ENCODE measurements around the gene ALOXE3. TPM values are rescaled to one million over a fixed set of nuclear protein-coding genes. Genes with fewer than 3 reads are reported as not detected.
"Not testable (repeated sequence)": the region's sequence is repeated elsewhere in the genome, so short reads cannot be mapped to it uniquely, and the experiment has no call there.

ALOXE3 gene
- total RNA-seq, 2 donors from 2014 or later, result not detected

DNA sequence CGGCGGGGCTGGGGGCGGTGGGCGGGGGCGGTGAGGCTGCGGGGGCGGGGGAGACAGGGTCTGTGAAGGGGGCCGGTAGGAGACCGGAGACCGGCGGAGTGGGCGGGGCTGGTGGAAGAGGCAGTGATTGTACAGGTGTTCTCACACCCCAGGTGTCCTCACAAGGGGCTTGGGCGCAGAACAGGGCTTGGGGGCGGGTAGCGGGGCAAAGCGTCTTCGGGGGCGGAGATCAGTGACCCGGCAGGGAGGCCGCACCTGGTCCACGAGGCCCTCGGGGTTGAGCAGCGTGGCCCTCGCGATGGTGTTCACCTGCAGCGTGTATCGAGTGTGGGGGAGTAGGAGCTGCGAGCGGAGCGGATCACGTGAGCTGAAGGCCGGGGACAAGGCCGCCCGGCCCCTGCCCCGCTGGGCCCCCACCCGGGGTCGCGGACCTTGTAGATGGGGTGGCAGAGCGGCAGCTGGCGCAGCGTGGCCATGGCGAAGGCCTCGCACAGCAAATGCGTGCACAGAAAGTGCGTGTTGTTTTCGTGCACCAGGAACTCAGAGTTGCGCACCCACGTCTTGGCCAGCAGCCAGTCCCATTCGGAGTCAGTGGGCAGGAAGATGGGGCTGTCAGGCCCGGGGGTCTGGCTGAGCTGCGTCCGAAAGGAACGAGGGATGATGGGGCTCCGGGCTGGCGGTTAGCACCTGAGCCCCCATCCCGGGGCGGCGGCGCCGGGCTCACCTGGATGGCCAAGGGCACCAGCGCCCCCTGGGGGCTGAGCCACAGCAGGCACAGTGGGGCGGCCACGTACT is 8.5 kb downstream of the ALOXE3 start:
- DNase-seq (peak; percentile 61), ATAC-seq (peak; percentile 75 to 82)
- intact Hi-C loops (cut with DNase I), result loop anchor here in 1 of 2 donors (5.0 kb wide), 1 partner anchor 33 kb away; no protein-coding TSS in a partner anchor

DNA sequence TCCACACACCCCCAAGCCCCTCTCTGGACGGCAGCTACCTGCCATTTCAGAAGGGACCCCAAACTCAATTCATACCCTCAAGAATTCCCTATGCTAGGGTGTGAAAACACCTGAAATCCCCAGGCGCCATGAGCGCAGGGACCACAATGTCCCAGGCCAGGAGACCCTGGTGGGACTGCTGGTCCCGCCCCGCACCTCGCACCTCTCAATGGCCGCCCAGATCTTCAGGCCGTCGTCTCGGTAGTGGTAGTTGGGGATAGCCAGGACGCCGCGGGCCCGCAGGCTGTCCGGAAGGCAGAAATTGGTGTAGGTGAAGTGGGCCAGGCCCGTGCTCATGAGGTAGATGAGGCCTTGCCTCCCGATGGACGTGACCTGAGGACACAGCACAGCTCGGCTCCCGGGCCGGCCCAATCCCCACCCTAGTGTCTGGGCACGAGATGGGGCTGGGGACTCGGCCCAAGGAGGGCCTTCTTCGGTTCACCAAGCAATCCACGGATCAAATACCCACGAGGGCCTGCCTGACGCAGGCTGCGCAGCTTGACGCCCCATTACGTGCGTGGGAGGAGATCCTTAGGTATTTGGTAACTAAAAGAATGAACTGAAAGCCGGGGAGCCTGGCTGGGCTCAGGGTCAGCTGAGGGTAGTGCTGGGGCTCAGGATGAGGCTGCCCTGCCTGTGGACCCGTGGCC is 9.2 kb downstream of the ALOXE3 start:
- ATAC-seq (no peak), DNase-seq (no peak)
- intact Hi-C loops (cut with DNase I), result no loop called here

- DNase-seq; ATAC-seq; intact Hi-C loops (cut with DNase I): not testable (repeated sequence)
These were observed 11.3 kb downstream of the ALOXE3 start for GRCh38 chr17:8106980-8107379.

DNA sequence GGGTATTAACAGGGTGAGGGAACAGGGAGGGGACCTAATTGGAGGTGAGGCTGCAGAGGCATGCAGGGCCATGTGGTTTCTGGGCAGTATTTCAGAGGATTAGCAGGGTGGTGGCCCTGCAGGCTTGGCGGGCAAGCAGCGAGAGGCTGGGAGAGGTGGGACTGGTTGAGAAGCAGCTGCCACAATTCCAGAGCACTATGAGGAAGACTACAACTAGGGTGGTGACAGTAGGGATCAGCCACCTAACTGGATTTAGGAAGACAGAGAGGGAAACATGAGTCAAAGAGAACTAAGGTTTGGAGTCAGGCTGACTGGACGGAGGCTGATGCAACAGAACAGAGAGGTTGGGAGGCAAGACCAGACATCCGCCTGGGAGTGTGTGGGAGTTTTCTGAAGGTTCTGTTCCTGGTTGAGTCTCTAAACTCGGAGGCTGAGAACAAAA is 12.3 kb downstream of the ALOXE3 start:
- intact Hi-C loops (cut with DNase I), result no loop called here
- DNase-seq (no peak), ATAC-seq (no peak)

DNA sequence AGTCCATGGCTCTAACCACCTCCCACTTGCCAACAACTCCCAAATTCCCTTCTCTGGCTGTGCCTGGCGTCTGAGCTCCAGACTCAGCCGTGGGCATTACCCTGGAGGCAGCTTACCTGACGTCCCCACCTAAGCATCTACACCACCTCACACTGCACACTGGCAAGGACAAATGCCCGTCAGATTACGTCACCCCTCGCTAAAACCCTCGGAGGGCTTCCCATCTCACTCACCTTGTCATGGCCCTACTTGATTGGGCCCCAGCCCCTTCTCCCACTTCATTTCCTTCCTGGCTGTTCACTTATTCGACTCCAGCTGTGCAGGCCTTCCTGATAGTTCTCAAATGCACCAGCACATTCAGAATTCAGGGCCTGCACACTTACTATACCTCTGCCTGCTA is 13.4 kb downstream of the ALOXE3 start:
- intact Hi-C loops (cut with DNase I), result no loop called here
- no peak for ATAC-seq
- DNase-seq, result no peak

- peak in 1 of 2 donors; percentile 23 for ATAC-seq
- intact Hi-C loops (cut with DNase I), result no loop called here
These were observed 14.8 kb downstream of the ALOXE3 start for GRCh38 chr17:8103549-8103948.

GRCh38 chr17:8101721-8102120 is 16.6 kb downstream of the ALOXE3 start:
- no peak for DNase-seq
- ATAC-seq, result no peak
- intact Hi-C loops (cut with DNase I), result no loop called here

More at GRCh38 chr17:8103549-8103948, 14.8 kb downstream of the ALOXE3 start:
- DNase-seq, result no peak

DNA sequence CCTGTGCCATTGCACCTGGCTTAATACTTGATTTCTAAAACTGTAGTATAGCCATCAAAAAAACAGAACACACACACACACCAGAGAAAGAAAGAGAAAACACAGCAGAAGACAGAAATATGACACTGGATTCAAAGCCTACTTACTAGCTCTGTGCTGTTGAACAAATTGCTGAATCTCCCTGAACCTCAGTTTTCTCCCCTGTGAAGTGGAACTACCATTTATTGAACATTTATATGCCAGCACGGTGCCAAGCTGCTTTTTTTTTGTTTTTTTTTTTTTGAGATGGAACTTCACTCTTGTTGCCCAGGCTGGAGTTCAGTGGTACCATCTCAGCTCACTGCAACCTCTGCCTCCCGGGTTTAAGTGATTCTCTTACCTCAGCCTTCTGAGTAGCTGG is 17.6 kb downstream of the ALOXE3 start:
- DNase-seq (no peak), ATAC-seq (no peak)
- intact Hi-C loops (cut with DNase I), result no loop called here

GRCh38 chr17:8100111-8100510 is 18.2 kb downstream of the ALOXE3 start:
- DNase-seq (no peak), ATAC-seq (no peak)

GRCh38 chr17:8096541-8096940 is 21.8 kb downstream of the ALOXE3 start:
- no peak for ATAC-seq
- intact Hi-C loops (cut with DNase I), result no loop called here
- DNase-seq, result no peak

More at GRCh38 chr17:8100111-8100510, 18.2 kb downstream of the ALOXE3 start:
- intact Hi-C loops (cut with DNase I), result no loop called here

DNA sequence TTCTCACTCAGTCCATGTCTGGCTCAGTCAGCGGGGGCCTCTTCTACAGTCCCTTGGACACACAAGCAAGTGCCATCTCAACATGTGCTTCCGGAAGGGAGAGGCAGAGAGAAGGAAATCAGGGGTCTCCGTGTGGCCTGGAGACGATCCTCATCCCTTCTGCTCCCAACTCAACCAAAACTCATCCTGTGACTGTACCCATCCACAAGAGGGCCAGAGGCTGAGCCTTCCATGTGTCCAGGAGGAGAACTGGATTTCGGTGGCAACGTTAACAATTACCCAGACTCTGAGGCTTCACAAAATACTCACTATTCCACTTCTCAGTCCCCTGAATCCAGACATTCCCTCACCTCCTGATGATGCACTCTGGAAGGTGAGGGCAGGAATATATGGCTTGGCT is 23.0 kb downstream of the ALOXE3 start:
- intact Hi-C loops (cut with DNase I), result no loop called here

DNA sequence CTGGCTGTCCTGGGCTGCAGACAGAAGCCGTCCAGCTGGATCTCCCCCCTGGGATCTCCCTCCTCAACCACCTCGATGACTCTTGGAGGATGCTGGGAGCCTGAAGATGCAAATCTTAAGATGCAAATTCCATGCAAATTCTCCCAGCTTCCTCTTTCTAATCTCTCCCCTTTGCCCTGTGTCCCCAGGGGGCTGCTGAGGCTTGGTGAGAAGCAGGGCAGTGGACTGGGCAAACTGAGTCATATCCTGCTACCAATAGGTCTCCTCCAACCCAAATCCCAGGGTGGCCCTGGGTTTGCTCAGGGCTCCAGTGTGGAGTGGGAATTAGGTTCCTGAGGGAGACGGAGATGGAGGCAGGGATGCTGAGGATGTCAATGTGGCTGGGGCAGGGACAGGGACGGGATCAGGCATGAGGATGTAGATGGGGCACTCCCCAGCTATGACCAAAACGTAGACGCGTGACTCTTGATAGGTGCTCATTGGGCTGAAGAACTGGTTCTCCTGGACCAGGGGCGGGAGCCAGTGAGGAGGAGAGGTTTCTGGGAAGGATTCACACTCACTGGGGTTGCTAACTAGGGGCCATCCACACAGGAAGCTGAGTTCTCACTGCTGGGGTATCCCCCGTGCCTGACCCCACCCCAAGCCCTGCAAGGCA is 27.2 kb downstream of the ALOXE3 start:
- DNase-seq, result no peak
- no peak for ATAC-seq
- intact Hi-C loops (cut with DNase I), result no loop called here

More for the DNA sequence above, 23.0 kb downstream of the ALOXE3 start:
- DNase-seq (no peak), ATAC-seq (no peak)

DNA sequence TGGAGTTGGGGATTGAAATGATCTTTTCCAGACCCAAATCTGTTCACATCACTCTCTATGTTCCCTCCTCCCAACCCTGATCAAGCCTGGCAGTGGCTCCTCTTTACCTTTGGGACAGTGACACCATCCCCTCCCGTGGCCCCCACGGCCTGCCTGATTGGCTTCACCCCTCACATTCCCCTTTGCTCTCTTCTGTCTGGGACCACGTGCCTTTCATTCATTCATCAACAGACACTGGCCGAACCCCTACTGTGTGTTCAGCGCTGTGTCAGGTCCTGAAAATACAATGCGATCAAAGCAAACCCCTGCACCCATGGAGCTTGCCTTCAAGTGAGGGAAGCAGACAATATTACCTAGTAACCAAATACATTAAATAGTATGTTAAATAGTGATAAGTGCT is 28.6 kb downstream of the ALOXE3 start:
- ATAC-seq (no peak), DNase-seq (no peak)
- intact Hi-C loops (cut with DNase I), result loop anchor here in 1 of 2 donors (10.0 kb wide), 1 partner anchor 215 kb away; no protein-coding TSS in a partner anchor

DNA sequence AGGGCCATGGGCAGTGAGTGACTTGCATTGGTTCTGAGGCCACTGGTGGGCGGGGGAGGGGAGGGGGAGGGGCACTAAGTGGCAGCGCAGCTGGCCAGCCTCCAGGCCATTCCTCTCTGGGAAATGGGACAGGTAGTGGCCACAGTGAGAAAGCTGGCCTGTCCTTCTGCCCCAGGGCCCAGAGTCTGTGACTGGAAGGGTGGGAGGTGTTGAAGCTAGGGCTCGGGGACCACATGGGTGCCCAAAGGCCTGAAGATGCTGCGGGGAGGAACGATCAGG is 30.4 kb downstream of the ALOXE3 start:
- intact Hi-C loops (cut with DNase I), result loop anchor here in 1 of 2 donors (10.0 kb wide), 1 partner anchor 217 kb away; no protein-coding TSS in a partner anchor
- ATAC-seq, result no peak

DNA sequence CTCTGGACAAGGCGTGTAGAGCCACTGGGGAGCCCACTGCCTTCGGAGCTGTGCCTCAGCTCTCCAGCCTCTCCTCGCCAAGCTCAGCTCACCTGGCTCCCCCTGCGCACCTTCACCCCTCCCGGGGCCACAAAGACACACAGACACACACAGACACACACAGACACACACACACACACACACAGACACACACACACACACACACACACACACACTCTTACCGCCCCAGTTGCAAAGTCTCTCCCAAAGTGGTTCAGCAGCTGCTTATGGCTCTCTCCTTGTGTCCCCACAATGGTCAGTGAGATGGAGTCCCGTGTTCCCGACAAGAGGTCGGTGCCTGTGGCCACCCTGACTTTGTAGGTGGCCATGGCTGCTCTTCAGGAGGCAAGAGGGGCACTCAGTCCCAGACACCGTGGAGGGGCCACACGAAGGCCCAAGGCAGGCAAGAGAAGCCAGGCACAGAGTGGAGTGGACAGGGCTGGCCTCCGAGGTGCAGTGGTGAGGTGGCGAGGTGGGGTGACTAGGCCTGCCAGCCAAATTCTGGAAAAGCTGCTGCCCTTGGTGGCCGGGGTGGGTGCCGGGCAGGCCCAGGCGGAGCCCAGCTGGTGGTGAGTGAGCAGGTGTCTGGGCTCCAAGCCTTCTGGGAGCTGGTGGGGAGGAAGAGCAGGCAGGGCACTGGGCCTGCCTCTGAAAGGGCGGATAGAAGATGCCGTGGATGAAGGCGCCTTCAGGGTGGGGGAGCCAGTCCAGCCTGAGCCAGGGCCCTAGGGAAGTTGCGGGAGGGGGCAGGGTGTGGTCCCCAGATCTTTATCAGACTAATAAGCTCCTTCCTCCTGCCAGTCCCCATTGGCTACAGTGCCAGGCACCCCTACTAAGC is 31.0 kb downstream of the ALOXE3 start, which contains the start of gene ALOX12B:
Gene ALOX12B, minus strand, starts transcription at position 642 of the 877 bp plus-strand sequence. Its CDS starts 274 bp downstream, at position 368.
- DNase-seq, result no peak
- ATAC-seq, result no peak
- intact Hi-C loops (cut with DNase I), result loop anchor here in 1 of 2 donors (10.0 kb wide), 1 partner anchor 217 kb away; no protein-coding TSS in a partner anchor

More for the DNA sequence above, 30.4 kb downstream of the ALOXE3 start:
- no peak for DNase-seq

DNA sequence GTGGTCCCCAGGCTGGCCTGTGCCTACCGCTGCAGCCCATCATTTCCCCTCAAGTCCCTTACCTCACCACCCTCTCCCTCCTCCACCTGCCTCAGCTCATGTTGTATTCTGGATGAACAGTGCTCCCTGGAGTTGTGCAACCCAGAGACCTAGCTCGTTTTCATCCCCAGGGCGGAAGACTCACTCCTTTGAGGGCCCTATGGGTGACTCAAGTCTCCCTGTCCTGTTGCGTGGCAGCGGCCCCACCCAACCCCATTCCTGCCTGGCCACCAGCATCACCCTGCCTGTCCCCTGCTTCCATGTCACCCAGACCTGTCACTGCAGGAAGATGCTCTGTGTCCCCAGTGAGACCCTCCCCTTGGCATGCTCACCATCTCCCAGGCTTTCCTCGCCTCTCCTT is 34.1 kb downstream of the ALOXE3 start:
- intact Hi-C loops (cut with DNase I), result loop anchor here in 1 of 2 donors (10.0 kb wide), 1 partner anchor 221 kb away; no protein-coding TSS in a partner anchor
- DNase-seq, result no peak
- ATAC-seq, result no peak

- DNase-seq, result no peak
- ATAC-seq, result no peak
- intact Hi-C loops (cut with DNase I), result loop anchor here in 1 of 2 donors (10.0 kb wide), 1 partner anchor 223 kb away; no protein-coding TSS in a partner anchor
These were observed 36.0 kb downstream of the ALOXE3 start for GRCh38 chr17:8082292-8082691.

DNA sequence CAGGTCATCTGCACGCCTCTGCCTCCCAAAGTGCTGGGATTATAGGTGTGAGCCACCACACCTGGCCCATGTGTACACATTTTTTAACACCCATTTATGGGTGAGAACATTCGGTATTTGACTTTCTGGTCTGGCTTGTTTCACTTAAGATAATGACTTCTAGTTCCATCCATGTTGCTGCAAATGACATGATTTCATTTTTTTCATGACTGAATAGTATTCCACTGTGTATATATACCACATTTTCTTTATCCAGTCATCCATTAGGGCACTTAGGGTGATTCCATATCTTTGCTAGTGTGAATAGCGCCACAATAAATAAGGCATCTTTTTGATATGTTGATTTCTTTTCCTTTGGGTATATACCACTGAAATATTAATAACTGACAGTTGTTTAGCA is 36.4 kb downstream of the ALOXE3 start:
- intact Hi-C loops (cut with DNase I), result loop anchor here in 1 of 2 donors (10.0 kb wide), 1 partner anchor 223 kb away; no protein-coding TSS in a partner anchor
- DNase-seq (no peak), ATAC-seq (no peak)
